ENCODE data around the gene ADA. TPM values are rescaled to one million over a fixed set of nuclear protein-coding genes. Genes with fewer than 3 reads are reported as not detected.

The ADA gene
- total RNA-seq, 1 donor from 2014 or later: 2.4 TPM

GRCh38 chr20:44586289-44586911 is 65.1 kb downstream of the ADA start:
- DNase-seq (ENCODE audit: low spot score in 2 of 2): no peak
- FAIRE-seq: no peak

- no peak for DNase-seq (ENCODE audit: low spot score in 2 of 2)
- FAIRE-seq: no peak
These were observed 66.2 kb downstream of the ADA start for GRCh38 chr20:44585057-44585963.

- no peak for FAIRE-seq
These were observed 67.3 kb downstream of the ADA start for GRCh38 chr20:44584162-44584561.

GRCh38 chr20:44583157-44583556 is 68.3 kb downstream of the ADA start:
- no peak for DNase-seq (ENCODE audit: low spot score in 2 of 2)
- FAIRE-seq: no peak

More at GRCh38 chr20:44584162-44584561, 67.3 kb downstream of the ADA start:
- no peak for DNase-seq (ENCODE audit: low spot score in 2 of 2)

- no peak for DNase-seq (ENCODE audit: low spot score in 2 of 2)
These were observed 69.0 kb downstream of the ADA start, which contains the start of gene PKIG for GRCh38 chr20:44582311-44583025. Gene PKIG (plus strand): TSS chr20:44582579. CDS start chr20:44614557, 31,978 bp downstream.

GRCh38 chr20:44581515-44581914 is 70.0 kb downstream of the ADA start:
- FAIRE-seq (no peak), DNase-seq (ENCODE audit: low spot score in 2 of 2) (no peak)

More at GRCh38 chr20:44582311-44583025, 69.0 kb downstream of the ADA start, which contains the start of gene PKIG:
- FAIRE-seq: no peak

- DNase-seq (ENCODE audit: low spot score in 2 of 2) (no peak), FAIRE-seq (no peak)
These were observed 70.8 kb downstream of the ADA start for GRCh38 chr20:44580581-44581268.

- no peak for FAIRE-seq
These were observed 72.0 kb downstream of the ADA start for GRCh38 chr20:44579313-44580081.

GRCh38 chr20:44576297-44576696 is 75.2 kb downstream of the ADA start:
- no peak for DNase-seq (ENCODE audit: low spot score in 2 of 2)
- FAIRE-seq: no peak

More at GRCh38 chr20:44579313-44580081, 72.0 kb downstream of the ADA start:
- DNase-seq (ENCODE audit: low spot score in 2 of 2): no peak

- no peak for DNase-seq (ENCODE audit: low spot score in 2 of 2)
- no peak for FAIRE-seq
These were observed 77.1 kb downstream of the ADA start for GRCh38 chr20:44574372-44574771.

GRCh38 chr20:44573501-44573869 is 78.0 kb downstream of the ADA start:
- no peak for FAIRE-seq
- no peak for DNase-seq (ENCODE audit: low spot score in 2 of 2)

- FAIRE-seq: no peak
- peak; percentile 13 to 26 for DNase-seq (ENCODE audit: low spot score in 2 of 2)
These were observed 78.7 kb downstream of the ADA start for GRCh38 chr20:44572551-44573500.

- no peak for DNase-seq (ENCODE audit: low spot score in 2 of 2)
- no peak for FAIRE-seq
These were observed 80.0 kb downstream of the ADA start for GRCh38 chr20:44571362-44571988.

- FAIRE-seq (no peak), DNase-seq (ENCODE audit: low spot score in 2 of 2) (no peak)
These were observed 81.1 kb downstream of the ADA start for GRCh38 chr20:44570367-44570766.
